HG03521 (cell line): Measurements from ENCODE around the gene WNT6.

Experiments
- ATAC-seq: cut with Tn5 transposase; IDR thresholded peaks from one replicate; pipeline ENCODE4 v1.9.1; 2021; ENCODE audit warnings: mild to moderate bottlenecking, moderate library complexity; ENCODE audit not compliant: unreplicated experiment

WNT6 gene

DNA sequence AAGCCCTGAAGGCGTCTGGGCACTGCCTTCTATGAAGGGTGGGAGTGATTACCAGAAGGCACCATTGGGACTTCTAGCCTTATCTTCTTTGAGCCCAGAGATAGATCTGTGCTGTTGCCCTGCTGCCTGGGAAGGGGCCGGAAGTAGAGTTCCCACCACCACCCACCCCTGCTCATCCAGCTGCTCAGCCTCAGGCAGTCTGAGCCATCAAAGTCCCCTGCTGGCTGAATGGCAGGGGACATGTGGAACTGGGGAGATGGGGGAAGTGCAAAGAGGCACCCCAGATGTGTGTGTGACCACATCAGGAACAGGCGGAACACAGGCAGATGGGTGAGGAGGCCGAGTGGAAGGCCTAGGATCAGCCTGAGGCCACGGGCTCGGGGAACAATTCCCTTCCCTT, 17.7 kb downstream of the WNT6 start:
- no peak for ATAC-seq

DNA sequence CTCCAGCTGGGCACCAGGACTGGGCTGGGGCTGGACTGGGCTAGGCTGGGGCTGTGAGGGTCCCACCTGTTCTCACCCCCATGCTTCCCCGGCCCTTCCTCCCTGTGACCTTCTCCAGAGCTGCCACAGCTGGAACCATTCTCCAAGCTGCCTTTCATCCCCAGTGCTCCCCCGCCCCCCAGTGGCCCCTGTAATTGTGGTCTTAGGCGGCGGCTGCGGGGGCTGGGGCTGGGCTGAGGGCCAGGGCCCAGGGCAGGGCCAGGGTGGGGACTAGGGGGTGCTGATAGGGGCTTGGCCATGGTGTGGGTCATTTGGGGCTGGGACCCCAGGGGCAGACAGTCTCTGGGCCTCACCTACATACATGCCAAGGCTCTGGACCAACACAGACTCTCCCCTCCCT, 18.3 kb downstream of the WNT6 start:
- ATAC-seq: no peak

DNA sequence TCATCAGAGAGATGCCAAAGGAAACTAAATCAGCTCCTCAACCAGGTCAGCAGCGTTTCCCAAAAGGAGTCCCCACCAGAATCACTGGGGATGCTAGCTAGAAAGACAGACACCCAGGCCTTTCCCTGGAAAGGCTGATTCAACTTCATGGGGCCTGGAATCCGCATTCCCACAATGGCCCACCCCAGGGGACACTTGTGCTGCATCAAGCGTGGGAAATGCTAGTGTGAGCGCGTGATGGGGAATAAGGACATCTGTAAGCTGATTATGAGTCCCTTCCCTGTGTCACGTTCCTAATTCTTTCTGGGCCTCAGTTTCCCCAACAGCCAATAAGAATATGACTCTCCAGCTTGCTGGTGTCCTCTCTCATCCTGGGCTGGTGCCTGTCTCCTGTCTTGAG, 18.9 kb downstream of the WNT6 start:
- ATAC-seq: no peak

DNA sequence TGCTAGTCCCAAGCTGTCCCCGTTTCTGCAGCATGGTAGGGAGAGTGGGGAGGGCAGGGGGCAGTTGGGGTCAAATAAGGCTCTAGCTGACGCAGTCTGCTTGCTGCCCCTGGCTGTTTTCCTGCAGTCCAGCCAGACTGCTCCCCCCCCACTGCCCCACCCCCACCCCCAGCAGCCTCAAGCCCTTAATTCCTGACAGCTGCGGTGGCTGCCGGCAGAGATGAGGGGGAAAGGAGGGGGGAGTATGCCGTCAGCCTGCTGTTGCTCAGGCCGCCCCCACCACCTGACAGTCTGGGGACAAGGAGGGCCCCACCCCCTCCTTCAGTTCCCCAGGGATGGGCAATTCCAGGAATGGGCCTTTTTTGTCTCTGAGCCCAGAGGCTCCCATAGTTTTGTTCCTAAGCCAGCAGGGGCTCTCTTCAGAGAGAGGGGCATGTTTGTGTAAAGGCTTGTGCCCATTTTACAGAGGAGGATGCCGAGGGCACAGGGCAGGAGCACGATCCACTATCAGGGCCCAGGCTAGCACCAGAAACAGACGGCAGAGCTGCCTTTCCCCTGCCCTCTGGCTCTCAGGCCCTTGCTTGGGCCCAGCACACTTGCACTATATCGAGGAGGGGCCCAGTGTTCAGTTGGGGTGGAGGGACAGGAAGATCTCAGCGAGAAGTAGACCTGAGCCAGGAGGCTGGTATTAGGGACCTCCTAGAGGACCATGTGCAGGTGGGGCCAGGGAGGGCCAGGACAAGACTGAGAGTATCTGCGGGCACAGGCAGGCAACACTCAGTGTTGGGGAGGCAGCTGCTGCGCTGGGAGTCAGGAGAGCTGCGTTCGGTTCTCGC, 19.5 kb downstream of the WNT6 start:
- no peak for ATAC-seq

DNA sequence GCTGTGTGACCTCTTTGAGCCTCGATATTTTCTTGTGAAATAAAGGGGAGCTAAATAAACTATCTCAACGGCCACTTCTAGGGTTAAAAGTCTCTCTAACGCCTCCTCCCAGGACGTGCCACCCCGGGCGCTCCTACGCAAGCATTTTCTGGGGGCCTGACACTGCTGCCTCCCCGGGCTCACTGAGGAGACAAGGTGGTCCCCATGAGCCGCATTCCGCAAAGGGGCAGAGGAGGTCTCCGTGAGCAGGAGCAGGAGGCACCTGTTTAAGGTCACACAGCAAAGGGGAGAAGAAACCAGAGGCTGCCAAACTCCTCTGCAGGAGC, 20.1 kb downstream of the WNT6 start:
- ATAC-seq: no peak

DNA sequence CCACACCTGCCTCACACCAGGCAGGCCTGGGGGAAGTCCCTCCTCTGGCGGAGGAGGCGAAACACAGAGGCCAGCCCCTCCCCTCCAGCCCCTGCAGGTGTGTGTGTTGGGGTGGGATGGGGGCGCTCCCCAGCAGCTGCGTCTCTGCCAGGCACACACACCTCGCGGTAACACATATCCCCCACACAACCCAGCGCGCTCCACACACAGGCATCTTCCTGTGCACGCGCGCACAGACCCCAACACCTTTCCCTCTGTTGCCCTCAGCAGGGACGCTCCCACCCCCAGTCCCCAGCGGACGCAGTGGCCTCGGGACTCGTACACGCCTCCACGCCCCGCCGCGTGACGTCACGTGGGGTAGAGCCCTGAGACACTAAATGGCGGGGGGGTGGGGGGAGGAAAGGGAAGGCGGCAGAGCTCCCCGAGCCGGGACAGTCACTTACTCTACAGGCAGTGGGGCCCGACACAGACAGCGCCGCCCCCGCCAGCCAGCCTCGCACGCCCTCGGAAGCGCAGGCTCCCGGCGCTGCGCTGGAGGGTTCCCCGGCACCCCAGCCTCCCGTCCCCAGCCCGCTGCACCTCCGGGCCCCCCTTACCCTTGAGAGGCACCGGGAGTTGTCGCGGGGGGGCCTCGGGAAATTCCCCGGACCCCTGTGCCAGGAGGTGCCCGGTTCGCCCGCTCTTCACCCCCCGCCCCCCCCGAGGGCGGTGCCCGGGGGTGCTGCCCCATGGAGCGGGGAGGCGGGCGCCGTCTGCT, 20.7 kb downstream of the WNT6 start, which contains the start of gene WNT10A:
TSS of gene WNT10A (plus strand) at position 751 of the 757 bp plus-strand sequence. CDS start 144 bp downstream, outside the sequence.
- peak; percentile 52 for ATAC-seq

DNA sequence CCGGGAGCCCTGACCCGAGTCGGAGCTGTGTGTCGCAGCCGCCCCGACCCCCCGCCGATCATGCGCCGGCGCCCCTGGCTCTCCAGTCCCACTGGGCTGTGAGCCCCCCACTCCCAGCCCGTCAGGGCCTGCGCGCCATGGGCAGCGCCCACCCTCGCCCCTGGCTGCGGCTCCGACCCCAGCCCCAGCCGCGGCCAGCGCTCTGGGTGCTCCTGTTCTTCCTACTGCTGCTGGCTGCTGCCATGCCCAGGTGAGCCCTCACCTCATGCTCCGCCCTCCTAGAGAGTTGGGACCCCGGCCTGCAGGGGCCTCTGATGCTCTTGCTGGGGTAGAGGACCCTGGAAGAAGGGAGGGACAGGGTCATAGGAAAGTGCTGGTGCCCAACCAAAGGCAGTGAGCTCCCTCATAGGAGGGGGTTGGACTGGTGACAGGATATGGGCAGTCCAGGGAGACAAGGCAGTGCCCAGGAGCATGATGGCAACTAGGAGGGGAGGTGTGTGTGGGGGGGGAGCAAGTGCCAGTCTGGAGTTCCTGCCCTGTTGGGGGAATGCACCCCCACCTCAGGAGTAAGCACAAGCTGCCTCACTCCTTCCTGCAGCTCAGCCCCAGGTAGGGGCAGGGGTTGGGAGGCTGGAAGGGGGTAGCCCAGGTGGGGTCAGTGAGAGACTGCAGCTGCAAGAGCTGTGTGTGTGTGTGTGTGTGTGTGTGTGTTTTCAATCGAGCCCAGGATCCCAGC, 21.4 kb downstream of the WNT6 start:
- peak; percentile 2 for ATAC-seq

DNA sequence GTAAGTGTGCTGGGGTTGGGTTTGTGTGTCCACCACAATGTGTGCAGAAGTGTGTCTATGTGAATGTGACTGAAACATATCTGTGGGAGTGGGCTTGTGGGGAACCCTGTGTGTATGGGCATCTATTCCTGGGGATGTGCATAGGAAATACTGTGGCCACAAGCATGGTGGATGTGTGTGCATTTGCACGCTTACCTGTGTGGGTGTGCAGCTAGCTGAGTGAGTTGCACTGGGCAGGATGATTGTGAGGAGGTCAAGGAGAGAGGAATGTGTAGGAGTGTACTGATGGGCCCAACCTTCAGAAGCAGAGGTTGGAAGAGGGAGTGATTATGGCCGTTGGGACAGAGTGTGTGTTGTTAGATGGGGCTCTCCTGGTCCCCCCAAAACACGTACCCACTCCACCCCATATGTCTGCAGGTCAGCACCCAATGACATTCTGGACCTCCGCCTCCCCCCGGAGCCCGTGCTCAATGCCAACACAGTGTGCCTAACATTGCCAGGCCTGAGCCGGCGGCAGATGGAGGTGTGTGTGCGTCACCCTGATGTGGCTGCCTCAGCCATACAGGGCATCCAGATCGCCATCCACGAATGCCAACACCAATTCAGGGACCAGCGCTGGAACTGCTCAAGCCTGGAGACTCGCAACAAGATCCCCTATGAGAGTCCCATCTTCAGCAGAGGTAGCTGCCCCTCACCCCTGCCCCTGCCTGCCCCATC, 22.3 kb downstream of the WNT6 start:
- no peak for ATAC-seq

DNA sequence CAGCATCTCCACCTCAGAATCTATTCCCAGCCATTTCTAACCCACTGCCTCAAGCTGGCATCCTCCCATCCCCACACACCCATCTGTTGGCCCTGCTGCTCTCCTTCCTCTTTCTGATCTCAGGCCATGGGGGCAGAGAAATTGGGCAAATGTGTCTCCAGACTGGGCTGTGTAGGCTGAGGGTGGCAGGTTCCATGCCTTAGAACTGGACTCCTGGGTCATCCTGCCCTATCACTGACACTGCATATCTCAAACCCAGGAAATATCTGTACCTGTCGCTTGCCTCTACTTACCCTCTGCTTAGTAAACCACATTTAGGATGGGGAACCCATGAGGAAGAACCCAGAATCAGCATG, 22.8 kb downstream of the WNT6 start:
- no peak for ATAC-seq

DNA sequence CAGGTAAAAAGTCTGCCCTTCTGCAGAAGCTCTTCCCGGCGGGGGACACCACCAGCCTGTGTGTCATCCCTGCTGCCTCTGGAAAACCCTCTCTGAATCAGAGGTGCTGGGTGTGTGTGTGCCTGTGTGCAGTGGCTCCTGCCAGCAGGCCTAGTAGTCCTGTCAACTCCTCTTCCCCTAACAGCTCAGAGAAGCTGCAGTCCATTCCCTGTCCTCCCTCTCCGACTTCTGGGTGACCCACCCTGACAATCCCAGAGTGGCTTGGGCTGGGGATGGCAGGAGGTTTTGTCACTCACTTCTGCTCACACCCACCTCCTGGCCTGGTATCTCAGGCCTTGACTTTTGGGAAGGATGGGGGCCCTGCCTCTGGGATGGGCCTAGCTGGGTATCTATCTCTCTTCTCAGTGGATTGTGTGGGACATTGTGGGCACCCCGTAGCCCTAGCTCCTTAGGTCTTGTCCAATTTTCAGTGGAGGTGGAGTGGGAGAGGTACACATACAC, 23.3 kb downstream of the WNT6 start:
- no peak for ATAC-seq

DNA sequence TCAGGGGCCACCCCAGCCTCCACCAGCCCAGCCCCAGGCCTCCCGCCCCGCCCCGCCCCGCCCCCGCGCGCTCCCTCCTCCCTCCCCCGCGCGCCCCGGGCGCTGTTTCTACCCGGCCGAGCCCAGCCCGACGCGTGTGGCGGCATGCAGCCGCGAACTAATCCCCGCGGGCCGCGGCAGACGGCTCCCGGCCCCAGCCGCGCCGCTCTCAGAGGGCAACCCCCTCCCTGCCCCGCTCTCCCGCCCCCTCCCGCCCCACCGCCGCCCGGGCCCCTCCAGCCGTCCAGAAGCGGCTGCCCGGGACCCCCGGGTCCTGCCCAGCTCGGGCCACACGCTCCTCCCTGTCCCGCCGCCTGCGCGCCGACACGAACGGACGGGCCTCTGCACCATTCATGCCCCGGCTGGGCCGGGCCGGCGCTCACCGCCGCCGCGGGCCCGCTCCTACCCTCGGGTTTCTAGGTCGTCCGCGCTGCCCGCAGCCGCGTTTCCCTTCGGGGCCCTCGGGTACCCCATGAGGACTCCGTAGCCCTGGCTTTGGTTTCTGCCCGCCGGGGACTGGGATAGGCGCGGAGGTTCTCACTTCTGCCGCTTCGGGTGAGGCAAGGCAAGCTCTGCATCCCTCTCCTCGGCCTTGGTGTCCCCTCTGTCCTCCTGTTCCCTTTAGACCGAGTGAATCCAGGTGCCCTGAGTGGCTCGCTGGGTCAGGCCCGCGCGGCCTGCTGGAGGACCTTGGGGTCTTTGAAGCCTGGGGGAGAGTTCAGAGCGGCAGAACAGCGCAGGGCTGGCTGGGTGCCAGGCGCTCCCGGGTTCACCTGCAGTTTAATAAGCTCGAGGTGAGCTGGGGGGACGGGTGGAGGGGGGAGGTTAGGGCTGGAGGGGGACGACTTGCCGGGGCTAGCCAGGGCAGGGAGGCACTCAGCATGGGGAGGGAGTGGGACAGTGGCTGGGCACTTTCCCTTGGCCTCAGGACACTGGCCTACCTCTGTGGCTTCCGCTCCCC, 24.2 kb downstream of the WNT6 start:
- no peak for ATAC-seq

DNA sequence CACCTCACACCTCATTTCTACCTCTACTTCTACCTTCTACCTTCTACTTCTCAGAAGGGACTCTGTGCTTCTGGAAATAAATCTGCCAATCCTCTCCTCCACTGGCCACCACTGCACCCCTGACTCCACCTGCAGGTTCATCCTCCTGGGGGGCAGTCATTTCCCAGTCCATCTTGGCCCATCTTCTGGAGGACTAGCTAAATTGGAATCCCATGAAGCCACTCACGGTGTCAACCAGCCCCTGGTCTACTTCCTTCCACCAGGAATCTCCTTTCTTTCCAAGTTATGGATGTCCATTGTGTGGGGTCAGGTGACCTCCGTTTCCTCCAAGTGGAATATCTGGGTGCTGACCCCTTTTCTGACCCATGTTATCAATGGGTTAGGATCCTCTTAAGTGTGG, 24.9 kb downstream of the WNT6 start:
- no peak for ATAC-seq

DNA sequence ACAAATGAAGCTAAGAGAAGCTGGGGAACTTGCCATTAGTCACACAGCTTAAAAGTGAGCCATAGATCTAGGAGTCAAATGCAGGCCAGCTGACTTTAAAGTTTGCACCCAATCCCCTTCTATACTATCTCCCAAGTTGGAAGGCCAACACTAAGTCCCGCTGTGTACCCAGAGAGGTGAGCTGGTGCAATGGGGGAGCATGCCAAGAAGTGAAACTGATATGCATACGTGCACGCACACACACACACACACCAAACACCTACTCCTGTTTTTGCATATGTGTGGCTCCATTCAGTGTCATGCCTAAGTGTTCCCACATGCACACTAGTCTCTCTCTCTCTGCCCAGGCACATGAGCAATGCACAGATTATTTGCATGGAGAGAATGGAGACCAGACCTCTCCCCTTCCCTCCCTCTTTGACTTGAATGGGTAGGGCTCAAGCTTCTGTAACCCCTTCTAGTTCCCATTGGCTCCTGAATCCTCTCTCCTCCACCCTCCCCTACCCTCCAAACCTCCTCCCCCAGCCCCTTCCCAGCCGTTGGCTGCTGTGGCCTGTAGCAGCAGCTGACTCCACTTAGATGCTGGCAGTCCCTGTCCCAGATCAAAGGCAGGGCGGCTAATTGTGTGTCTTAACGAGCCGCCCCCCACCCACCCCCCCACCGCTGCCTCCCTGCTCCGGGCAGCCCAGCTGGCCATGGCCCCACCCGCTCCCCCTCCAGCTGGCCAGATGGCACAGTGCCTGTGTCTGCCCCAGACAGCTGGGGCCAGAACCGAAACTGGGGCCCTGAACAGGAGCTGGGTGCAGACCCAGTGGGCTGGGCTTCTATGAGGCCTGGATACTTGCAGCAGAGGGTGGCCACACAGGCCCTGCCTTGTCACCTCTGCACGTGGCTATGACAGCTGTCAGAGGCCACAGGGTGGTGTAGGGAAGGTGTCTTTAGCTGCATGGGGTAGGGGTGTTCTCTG, 26.7 kb downstream of the WNT6 start:
- peak; percentile 59 for ATAC-seq

DNA sequence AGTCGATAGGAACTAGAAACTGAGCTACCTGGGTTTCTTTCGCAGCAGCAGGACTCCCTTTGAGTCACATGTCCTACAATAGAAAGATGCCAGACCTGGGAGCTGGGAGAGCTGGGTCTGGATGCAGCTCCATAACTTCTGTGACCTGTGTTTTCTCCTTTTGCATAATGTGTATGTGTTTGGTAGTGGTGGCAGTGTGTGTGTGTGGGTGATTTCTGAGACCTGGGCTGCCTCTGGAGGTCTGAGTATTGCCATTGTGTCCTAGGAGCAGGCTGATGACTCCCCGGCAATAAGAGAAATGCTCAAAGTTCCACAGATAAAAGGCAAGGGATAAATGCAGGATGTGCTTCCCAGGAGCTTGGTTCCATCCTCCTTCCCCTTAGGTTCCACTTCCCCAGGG, 27.5 kb downstream of the WNT6 start:
- no peak for ATAC-seq

DNA sequence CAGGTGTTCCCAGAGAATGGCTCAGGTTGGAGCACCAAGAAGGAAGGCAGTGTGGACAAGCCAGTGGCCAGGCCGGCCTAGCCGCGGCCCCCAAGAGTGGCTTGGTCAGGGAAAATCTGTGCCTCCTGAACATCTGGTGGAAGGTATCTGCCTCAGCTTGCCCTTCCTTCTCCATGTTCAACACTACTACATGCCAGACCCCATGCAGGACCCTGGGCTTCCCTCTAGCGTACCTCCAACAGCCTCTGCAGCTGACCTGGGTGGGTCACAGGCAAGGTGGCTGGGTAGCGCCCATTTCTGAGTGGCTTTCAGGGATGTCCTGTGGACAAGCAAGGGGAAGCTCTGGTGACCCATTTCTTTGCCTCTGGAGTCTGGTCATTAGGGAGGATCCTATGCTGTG, 28.7 kb downstream of the WNT6 start:
- no peak for ATAC-seq

DNA sequence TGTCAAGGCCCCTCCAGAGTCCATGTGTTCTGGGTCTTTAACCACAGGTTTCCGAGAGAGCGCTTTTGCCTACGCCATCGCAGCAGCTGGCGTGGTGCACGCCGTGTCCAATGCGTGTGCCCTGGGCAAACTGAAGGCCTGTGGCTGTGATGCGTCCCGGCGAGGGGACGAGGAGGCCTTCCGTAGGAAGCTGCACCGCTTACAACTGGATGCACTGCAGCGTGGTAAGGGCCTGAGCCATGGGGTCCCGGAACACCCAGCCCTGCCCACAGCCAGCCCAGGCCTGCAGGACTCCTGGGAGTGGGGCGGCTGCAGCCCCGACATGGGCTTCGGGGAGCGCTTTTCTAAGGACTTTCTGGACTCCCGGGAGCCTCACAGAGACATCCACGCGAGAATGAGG, 30.3 kb downstream of the WNT6 start:
- no peak for ATAC-seq

DNA sequence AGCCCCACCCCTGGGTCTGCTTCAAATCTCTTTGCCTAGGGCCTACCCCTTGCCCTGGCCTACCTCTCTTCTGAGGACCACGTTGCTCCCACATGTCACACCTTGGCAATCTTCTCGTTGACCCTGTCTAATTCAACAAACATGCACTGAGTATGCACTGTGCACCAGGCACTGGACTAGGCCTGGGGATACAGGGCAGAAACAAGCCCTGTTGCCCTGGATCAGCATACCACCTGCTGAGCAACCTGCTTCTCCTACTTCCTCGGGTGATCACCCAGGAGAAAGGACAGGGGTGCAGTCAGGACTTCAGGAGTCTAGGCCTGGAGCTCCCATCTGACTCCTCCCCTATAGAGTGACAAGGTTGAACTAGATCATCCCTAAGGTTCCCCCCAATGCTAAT, 30.8 kb downstream of the WNT6 start:
- ATAC-seq: no peak

DNA sequence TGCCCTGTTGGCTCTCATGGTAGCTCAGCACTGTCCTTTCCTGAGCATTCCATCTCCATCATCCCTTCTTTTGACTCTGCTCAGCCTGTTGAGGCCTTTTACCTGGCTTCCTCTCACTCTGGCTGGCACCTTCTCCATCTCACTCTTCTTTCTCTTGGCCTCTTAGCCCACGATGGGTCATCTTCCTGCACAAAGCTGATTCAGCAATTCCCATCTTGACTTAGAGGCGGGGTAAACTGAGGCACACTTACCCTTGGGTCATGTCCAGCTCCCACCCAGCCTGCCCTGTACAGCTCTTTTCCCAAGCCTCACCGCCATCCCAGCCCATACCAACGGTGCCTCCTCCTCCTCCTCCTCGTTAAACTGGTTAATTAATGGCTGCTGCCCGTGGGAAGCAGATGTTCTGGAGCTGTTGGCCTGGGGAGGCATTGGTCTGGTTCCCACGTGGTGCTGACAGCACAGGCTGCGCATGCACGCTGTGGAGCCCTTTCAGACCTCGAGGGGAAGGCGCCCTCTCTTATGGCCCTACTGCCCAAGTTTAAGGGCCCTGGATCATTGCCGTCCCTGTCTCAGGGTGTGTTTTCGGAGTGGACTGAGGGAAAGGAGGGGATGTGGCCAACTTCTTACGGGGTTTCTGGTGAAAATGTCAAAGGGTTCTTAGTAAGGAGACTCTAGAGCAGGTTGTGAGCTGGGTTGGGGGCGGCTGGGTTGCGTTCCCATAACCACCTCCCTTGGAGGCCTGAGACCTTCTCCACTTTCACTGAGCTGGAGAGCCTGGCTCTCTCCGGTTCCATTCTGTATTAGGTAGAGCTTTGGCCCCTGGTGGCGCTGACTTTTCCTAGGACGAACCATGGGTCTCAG, 31.9 kb downstream of the WNT6 start:
- no peak for ATAC-seq
